Measurements from ENCODE around the gene NPBWR2. TPM values are rescaled to one million over a fixed set of nuclear protein-coding genes. Genes with fewer than 3 reads are reported as not detected.
"Not testable (repeated sequence)": the region's sequence is repeated elsewhere in the genome, so short reads cannot be mapped to it uniquely, and the experiment has no call there.

NPBWR2 gene
- total RNA-seq, 6 experiments from 2014 or later, result not detected

- Mint-ChIP-seq H3K9me3 (peaks cover 5% of the 10 kb centered on the region), H3K4me1 (ENCODE audit: low read depth) (no peaks in the 10 kb centered on the region), H3K36me3 (ENCODE audit: low read depth) (no peaks in the 10 kb centered on the region; the same call in 1 of the 2 replicates), H3K27me3 (ENCODE audit: insufficient read depth) (peaks cover 12% of the 10 kb centered on the region; the same call in 1 of the 2 replicates), H3K4me3 (no peak overlapping the region), H3K27ac (no peak overlapping the region)
- no peak for DNase-seq
- TF ChIP-seq CTCF (IDR thresholded peaks at IDR 0.05), result no peak
Measured at GRCh38 chr20:64092258-64093012, 14.9 kb downstream of the NPBWR2 start.

- Mint-ChIP-seq H3K4me1 (ENCODE audit: low read depth) (no peaks in the 10 kb centered on the region), H3K27me3 (ENCODE audit: insufficient read depth) (peaks cover 12% of the 10 kb centered on the region; the same call in 1 of the 2 replicates), H3K4me3 (no peak overlapping the region), H3K27ac (no peak overlapping the region), H3K9me3 (peaks cover 2% of the 10 kb centered on the region), H3K36me3 (ENCODE audit: low read depth) (no peaks in the 10 kb centered on the region; the same call in 1 of the 2 replicates)
- no peak for DNase-seq
- no peak for TF ChIP-seq CTCF (IDR thresholded peaks at IDR 0.05)
Measured at GRCh38 chr20:64091770-64092169, 15.6 kb downstream of the NPBWR2 start.

GRCh38 chr20:64091340-64091739 is 16.0 kb downstream of the NPBWR2 start:
- Mint-ChIP-seq H3K9me3 (no peaks in the 10 kb centered on the region), H3K36me3 (ENCODE audit: low read depth) (no peaks in the 10 kb centered on the region), H3K4me3 (no peak overlapping the region), H3K4me1 (ENCODE audit: low read depth) (no peaks in the 10 kb centered on the region), H3K27ac (no peak overlapping the region), H3K27me3 (ENCODE audit: insufficient read depth) (peaks cover 12% of the 10 kb centered on the region; the same call in 1 of the 2 replicates)
- DNase-seq, result no peak
- TF ChIP-seq CTCF (IDR thresholded peaks at IDR 0.05), result no peak

- Mint-ChIP-seq H3K4me3 (no peak overlapping the region), H3K9me3 (no peaks in the 10 kb centered on the region), H3K27me3 (ENCODE audit: insufficient read depth) (peaks cover 21% of the 10 kb centered on the region), H3K4me1 (ENCODE audit: low read depth) (no peaks in the 10 kb centered on the region), H3K27ac (no peak overlapping the region), H3K36me3 (ENCODE audit: low read depth) (no peaks in the 10 kb centered on the region)
- no peak for DNase-seq
- no peak for TF ChIP-seq CTCF (IDR thresholded peaks at IDR 0.05)
Measured at GRCh38 chr20:64090165-64090564, 17.2 kb downstream of the NPBWR2 start.

GRCh38 chr20:64088586-64088985 is 18.8 kb downstream of the NPBWR2 start:
- H3K9me3 Mint-ChIP-seq; H3K4me1 Mint-ChIP-seq (ENCODE audit: low read depth); DNase-seq; H3K36me3 Mint-ChIP-seq (ENCODE audit: low read depth); H3K4me3 Mint-ChIP-seq; H3K27ac Mint-ChIP-seq: not testable (repeated sequence)
- peaks cover 23% of the 10 kb centered on the region for H3K27me3 Mint-ChIP-seq (ENCODE audit: insufficient read depth)

GRCh38 chr20:64087226-64087825 is 20.0 kb downstream of the NPBWR2 start:
- not testable (repeated sequence) for H3K4me3 Mint-ChIP-seq; H3K36me3 Mint-ChIP-seq (ENCODE audit: low read depth); DNase-seq; H3K27ac Mint-ChIP-seq; H3K9me3 Mint-ChIP-seq; H3K4me1 Mint-ChIP-seq (ENCODE audit: low read depth)
- peaks cover 28% of the 10 kb centered on the region for H3K27me3 Mint-ChIP-seq (ENCODE audit: insufficient read depth)
